ENCODE data around the gene LARGE1. TPM values are rescaled to one million over a fixed set of nuclear protein-coding genes. Genes with fewer than 3 reads are reported as not detected.

The LARGE1 gene
- total and polyA plus RNA-seq, 4 experiments from 2014 or later, result 0.06 to 1.1 (median 1.0) TPM; not detected in 1

DNA sequence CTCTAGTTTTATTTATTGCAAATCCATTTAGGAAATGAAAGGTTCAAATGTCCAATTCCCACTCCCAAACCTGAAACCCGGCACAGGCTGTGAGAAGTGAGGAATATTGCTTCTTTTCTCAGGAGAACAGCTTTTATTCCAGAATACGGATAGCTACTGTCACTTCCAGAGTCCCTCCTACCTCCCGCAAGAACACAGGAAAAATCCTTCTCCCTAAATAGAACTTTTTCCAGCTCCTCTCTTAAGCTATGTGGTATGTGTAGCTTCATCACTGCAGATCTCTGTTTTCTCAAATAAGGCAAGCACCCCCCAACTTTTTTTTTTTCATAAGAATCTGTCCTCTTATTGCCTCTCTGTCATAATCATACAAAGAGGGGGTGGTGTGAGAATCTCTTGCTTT lies 126.8 kb downstream of the LARGE1 start:
- H3K36me3 Mint-ChIP-seq, result no peaks in the 10 kb centered on the region
- intact Hi-C loops (cut with micrococcal nuclease), result no loop called here
- Histone ChIP-seq H3K27ac (ENCODE audit: low read depth, low read length) (no peak overlapping the region), H3K4me3 (ENCODE audit: low read length in 2 of 2) (no peak overlapping the region), H3K9me3 (ENCODE audit: control insufficient read depth in 1 of 2, low read length in 2 of 2) (no peaks in the 10 kb centered on the region), H3K4me1 (ENCODE audit: insufficient read depth, low read length) (no peaks in the 10 kb centered on the region), H3K27me3 (ENCODE audit: insufficient read depth, low read length) (no peaks in the 10 kb centered on the region), H3K36me3 (ENCODE audit: insufficient read depth, low read length) (no peaks in the 10 kb centered on the region)
- H3K27ac Mint-ChIP-seq, result no peak overlapping the region
- H3K27me3 Mint-ChIP-seq, result peaks cover 0 to 1% of the 10 kb centered on the region in 2 donors
- H3K9me3 Mint-ChIP-seq, result peaks cover 0 to 44% (median 23%) of the 10 kb centered on the region in 8 donors
- no peak for DNase-seq
- CTCF ChIA-PET (ENCODE audit: partially characterized antibody), result no interaction called here
- H3K4me3 Mint-ChIP-seq, result no peak overlapping the region
- POLR2A ChIA-PET (ENCODE audit: partially characterized antibody), result no interaction called here
- H3K4me1 Mint-ChIP-seq, result no peaks in the 10 kb centered on the region

- H3K36me3 ChIP-seq (ENCODE audit: insufficient read depth, low read length), result no peaks in the 10 kb centered on the region
- no peak for DNase-seq
- ChIA-PET CTCF (ENCODE audit: partially characterized antibody) (no interaction called here), POLR2A (ENCODE audit: partially characterized antibody) (no interaction called here)
- H3K36me3 Mint-ChIP-seq, result no peaks in the 10 kb centered on the region
- H3K27ac Mint-ChIP-seq, result no peak overlapping the region
- H3K4me3 Mint-ChIP-seq, result no peak overlapping the region
- peaks cover 0 to 1% of the 10 kb centered on the region in 2 donors for H3K27me3 Mint-ChIP-seq
- H3K9me3 ChIP-seq (ENCODE audit: control insufficient read depth in 1 of 2, low read length in 2 of 2), result no peaks in the 10 kb centered on the region
- H3K9me3 Mint-ChIP-seq, result peaks cover 0 to 47% (median 28%) of the 10 kb centered on the region in 8 donors
- no peaks in the 10 kb centered on the region for H3K27me3 ChIP-seq (ENCODE audit: insufficient read depth, low read length)
- no peak overlapping the region for H3K27ac ChIP-seq (ENCODE audit: low read depth, low read length)
- no peak overlapping the region for H3K4me3 ChIP-seq (ENCODE audit: low read length in 2 of 2)
- intact Hi-C loops (cut with micrococcal nuclease), result no loop called here
- no peaks in the 10 kb centered on the region for H3K4me1 Mint-ChIP-seq
- no peaks in the 10 kb centered on the region for H3K4me1 ChIP-seq (ENCODE audit: insufficient read depth, low read length)
Observed at GRCh38 chr22:33792832-33793231, 127.4 kb downstream of the LARGE1 start.

- H3K4me3 ChIP-seq (ENCODE audit: low read length in 2 of 2), result no peak overlapping the region
- POLR2A ChIA-PET (ENCODE audit: partially characterized antibody), result no interaction called here
- Mint-ChIP-seq H3K27ac (no peak overlapping the region), H3K4me1 (no peaks in the 10 kb centered on the region), H3K27me3 (no peaks in the 10 kb centered on the region), H3K4me3 (no peak overlapping the region), H3K9me3 (peaks cover 2 to 36% (median 30%) of the 10 kb centered on the region in 8 donors), H3K36me3 (no peaks in the 10 kb centered on the region)
- H3K27me3 ChIP-seq (ENCODE audit: insufficient read depth, low read length), result no peaks in the 10 kb centered on the region
- intact Hi-C loops (cut with micrococcal nuclease), result no loop called here
- CTCF ChIA-PET (ENCODE audit: partially characterized antibody), result no interaction called here
- no peaks in the 10 kb centered on the region for H3K9me3 ChIP-seq (ENCODE audit: control insufficient read depth in 1 of 2, low read length in 2 of 2)
- no peak for DNase-seq
- H3K27ac ChIP-seq (ENCODE audit: low read depth, low read length), result no peak overlapping the region
- H3K4me1 ChIP-seq (ENCODE audit: insufficient read depth, low read length), result no peaks in the 10 kb centered on the region
- H3K36me3 ChIP-seq (ENCODE audit: insufficient read depth, low read length), result no peaks in the 10 kb centered on the region
Observed at GRCh38 chr22:33789690-33790253, 130.5 kb downstream of the LARGE1 start.

GRCh38 chr22:33788927-33789326 lies 131.3 kb downstream of the LARGE1 start:
- peaks cover 3 to 36% (median 30%) of the 10 kb centered on the region in 8 donors for H3K9me3 Mint-ChIP-seq
- H3K36me3 Mint-ChIP-seq, result no peaks in the 10 kb centered on the region

DNA sequence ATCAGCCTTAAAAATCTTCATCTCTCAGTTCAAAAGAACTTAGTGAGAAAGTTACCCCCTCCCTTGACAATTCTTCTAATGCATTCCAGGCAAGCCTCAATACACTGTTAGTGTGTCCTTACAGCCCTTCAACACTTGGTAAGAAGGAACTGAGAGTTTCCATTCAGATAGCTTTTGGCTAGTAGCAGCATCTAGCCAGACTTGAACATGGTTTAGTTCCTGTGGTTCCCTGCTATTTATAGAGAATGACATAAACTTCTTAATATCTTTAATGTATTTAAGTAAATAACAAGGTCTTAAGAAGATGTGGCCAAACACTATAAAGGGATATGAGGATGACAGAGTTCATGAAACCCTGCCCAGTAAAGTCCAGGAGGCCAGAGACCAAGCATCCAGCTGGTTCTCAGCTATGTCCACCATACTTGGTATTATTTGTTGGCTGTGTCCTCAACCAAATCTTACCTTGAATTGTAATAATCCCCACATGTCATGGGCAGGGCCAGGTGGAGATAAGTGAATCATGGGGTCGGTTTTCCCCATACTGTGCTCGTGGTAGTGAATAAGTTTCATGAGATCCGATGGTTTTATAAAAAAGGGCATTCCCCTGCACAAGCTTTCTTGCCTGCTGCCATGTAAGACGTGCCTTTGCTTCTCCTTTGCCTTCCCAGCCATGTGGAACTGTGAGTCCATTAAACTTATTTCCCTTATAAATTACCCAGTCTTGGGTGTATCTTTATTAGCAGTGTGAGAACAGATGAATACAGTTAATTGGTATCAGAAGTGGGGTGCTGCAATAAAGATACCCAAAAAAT lies 132.4 kb downstream of the LARGE1 start:
- no peak for DNase-seq
- Histone ChIP-seq H3K4me3 (ENCODE audit: low read length in 2 of 2) (no peak overlapping the region), H3K4me1 (ENCODE audit: insufficient read depth, low read length) (no peaks in the 10 kb centered on the region), H3K27me3 (ENCODE audit: insufficient read depth, low read length) (no peaks in the 10 kb centered on the region), H3K9me3 (ENCODE audit: control insufficient read depth in 1 of 2, low read length in 2 of 2) (no peaks in the 10 kb centered on the region), H3K36me3 (ENCODE audit: insufficient read depth, low read length) (no peaks in the 10 kb centered on the region), H3K27ac (ENCODE audit: low read depth, low read length) (no peak overlapping the region)
- no peaks in the 10 kb centered on the region for H3K36me3 Mint-ChIP-seq
- intact Hi-C loops (cut with micrococcal nuclease), result no loop called here
- H3K27me3 Mint-ChIP-seq, result no peaks in the 10 kb centered on the region
- H3K4me1 Mint-ChIP-seq, result no peaks in the 10 kb centered on the region
- CTCF ChIA-PET (ENCODE audit: partially characterized antibody), result no interaction called here
- no peak overlapping the region for H3K27ac Mint-ChIP-seq
- POLR2A ChIA-PET (ENCODE audit: partially characterized antibody), result no interaction called here
- H3K9me3 Mint-ChIP-seq, result peaks cover 5 to 38% (median 27%) of the 10 kb centered on the region in 8 donors
- no peak overlapping the region for H3K4me3 Mint-ChIP-seq

More at GRCh38 chr22:33788927-33789326, 131.3 kb downstream of the LARGE1 start:
- H3K4me1 ChIP-seq (ENCODE audit: insufficient read depth, low read length), result no peaks in the 10 kb centered on the region
- Mint-ChIP-seq H3K4me1 (no peaks in the 10 kb centered on the region), H3K27ac (no peak overlapping the region), H3K27me3 (no peaks in the 10 kb centered on the region), H3K4me3 (no peak overlapping the region)
- no peak overlapping the region for H3K4me3 ChIP-seq (ENCODE audit: low read length in 2 of 2)
- no peak overlapping the region for H3K27ac ChIP-seq (ENCODE audit: low read depth, low read length)
- no peak for DNase-seq
- CTCF ChIA-PET (ENCODE audit: partially characterized antibody), result no interaction called here
- H3K9me3 ChIP-seq (ENCODE audit: control insufficient read depth in 1 of 2, low read length in 2 of 2), result no peaks in the 10 kb centered on the region
- H3K36me3 ChIP-seq (ENCODE audit: insufficient read depth, low read length), result no peaks in the 10 kb centered on the region
- POLR2A ChIA-PET (ENCODE audit: partially characterized antibody), result no interaction called here
- no peaks in the 10 kb centered on the region for H3K27me3 ChIP-seq (ENCODE audit: insufficient read depth, low read length)
- intact Hi-C loops (cut with micrococcal nuclease), result no loop called here

- Histone ChIP-seq H3K4me1 (ENCODE audit: insufficient read depth, low read length) (no peaks in the 10 kb centered on the region), H3K4me3 (ENCODE audit: low read length in 2 of 2) (no peak overlapping the region), H3K27me3 (ENCODE audit: insufficient read depth, low read length) (no peaks in the 10 kb centered on the region), H3K27ac (ENCODE audit: low read depth, low read length) (no peak overlapping the region), H3K36me3 (ENCODE audit: insufficient read depth, low read length) (no peaks in the 10 kb centered on the region), H3K9me3 (ENCODE audit: control insufficient read depth in 1 of 2, low read length in 2 of 2) (no peaks in the 10 kb centered on the region)
- Mint-ChIP-seq H3K4me1 (no peaks in the 10 kb centered on the region), H3K27me3 (no peaks in the 10 kb centered on the region), H3K4me3 (no peak overlapping the region), H3K27ac (no peak overlapping the region), H3K9me3 (peaks cover 6 to 38% (median 28%) of the 10 kb centered on the region in 8 donors), H3K36me3 (no peaks in the 10 kb centered on the region)
- ChIA-PET CTCF (ENCODE audit: partially characterized antibody) (no interaction called here), POLR2A (ENCODE audit: partially characterized antibody) (no interaction called here)
- DNase-seq, result no peak
- intact Hi-C loops (cut with micrococcal nuclease), result no loop called here
Observed at GRCh38 chr22:33786149-33786548, 134.1 kb downstream of the LARGE1 start.

DNA sequence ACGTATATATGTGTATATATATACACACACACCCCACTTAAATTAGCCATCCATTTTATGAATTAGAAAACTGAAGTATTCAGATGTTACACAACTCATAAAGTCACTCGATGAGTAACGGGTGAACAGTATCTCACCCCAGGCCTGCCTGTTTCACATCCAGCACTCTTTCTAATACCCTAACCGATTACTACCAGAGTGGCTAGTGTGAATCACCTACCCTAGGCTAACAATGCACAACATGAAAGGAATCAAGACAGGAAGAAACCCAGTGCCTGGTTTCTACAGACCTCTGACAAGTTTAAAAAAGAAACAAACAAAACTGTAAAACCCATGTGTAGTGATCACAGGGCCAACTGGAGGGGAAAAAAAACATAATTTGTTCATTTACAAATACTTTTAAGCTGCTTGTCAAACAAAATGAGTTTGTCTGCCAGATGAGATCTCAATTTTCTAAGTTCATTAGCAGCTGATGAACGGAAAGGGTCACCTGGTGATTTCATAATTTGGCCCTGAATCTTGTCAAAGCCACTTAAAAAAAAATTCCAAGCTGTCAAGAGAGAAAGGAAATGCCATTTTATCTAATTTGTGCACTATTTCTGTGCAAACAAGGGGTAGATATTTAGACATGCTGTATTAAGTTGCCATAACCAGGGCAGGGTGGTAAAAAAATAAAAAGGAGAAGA lies 134.8 kb downstream of the LARGE1 start:
- POLR2A ChIA-PET (ENCODE audit: partially characterized antibody), result no interaction called here

More for the DNA sequence above, 134.8 kb downstream of the LARGE1 start:
- H3K9me3 Mint-ChIP-seq, result peaks cover 6 to 36% (median 27%) of the 10 kb centered on the region in 8 donors
- H3K27ac ChIP-seq (ENCODE audit: low read depth, low read length), result no peak overlapping the region
- no peaks in the 10 kb centered on the region for H3K36me3 ChIP-seq (ENCODE audit: insufficient read depth, low read length)
- intact Hi-C loops (cut with micrococcal nuclease), result no loop called here
- no peaks in the 10 kb centered on the region for H3K36me3 Mint-ChIP-seq
- no peak overlapping the region for H3K27ac Mint-ChIP-seq
- H3K27me3 Mint-ChIP-seq, result no peaks in the 10 kb centered on the region
- CTCF ChIA-PET (ENCODE audit: partially characterized antibody), result no interaction called here
- H3K27me3 ChIP-seq (ENCODE audit: insufficient read depth, low read length), result no peaks in the 10 kb centered on the region
- no peaks in the 10 kb centered on the region for H3K4me1 ChIP-seq (ENCODE audit: insufficient read depth, low read length)
- H3K4me3 ChIP-seq (ENCODE audit: low read length in 2 of 2), result no peak overlapping the region
- H3K9me3 ChIP-seq (ENCODE audit: control insufficient read depth in 1 of 2, low read length in 2 of 2), result no peaks in the 10 kb centered on the region
- no peak overlapping the region for H3K4me3 Mint-ChIP-seq
- no peak for DNase-seq
- H3K4me1 Mint-ChIP-seq, result no peaks in the 10 kb centered on the region
